Activated CD8-positive, alpha-beta T cell treated with anti-CD3 and anti-CD28 coated beads for 36 hours (primary cell): ENCODE measurements around the gene ATP9B. TPM values are rescaled to one million over a fixed set of nuclear protein-coding genes. Genes with fewer than 3 reads are reported as not detected.

ENCODE experiments used
- ATAC-seq: fragments of 200-7000 bp; cut with Tn5 transposase; one replicate; pipeline ENCODE4 v1.10.0; 2021; ENCODE audit warnings: mild to moderate bottlenecking, moderate library complexity
- CTCF ChIA-PET: fragments of 350-600 bp; sonication (Branson Sonifier 250); formaldehyde crosslinking; loops from one replicate; lab custom pipeline; 2021; ENCODE audit warnings: antibody characterized with exemption; lab: Charles Lee
- POLR2A ChIA-PET: fragments of 350-600 bp; sonication (Branson Sonifier 250); formaldehyde crosslinking; loops from one replicate; lab custom pipeline; 2021; ENCODE audit warnings: antibody characterized with exemption; lab: Charles Lee
- DNase-seq: peaks from one replicate; pipeline ENCODE4 v3.0.0-alpha.2; 2020
- H3K27ac Mint-ChIP-seq: one replicate; pipeline ENCODE4 v1.8.0; 2021; ENCODE audit warnings: mild to moderate bottlenecking, mixed read lengths
- H3K27me3 Mint-ChIP-seq: one replicate; pipeline ENCODE4 v1.8.0; 2021; ENCODE audit warnings: mixed read lengths
- H3K36me3 Mint-ChIP-seq: one replicate; pipeline ENCODE4 v1.8.0; 2021; ENCODE audit warnings: low read depth, mixed read lengths
- H3K4me1 Mint-ChIP-seq: one replicate; pipeline ENCODE4 v1.8.0; 2021; ENCODE audit warnings: low read depth, mixed read lengths
- H3K4me3 Mint-ChIP-seq: one replicate; pipeline ENCODE4 v1.8.0; 2021; ENCODE audit warnings: mild to moderate bottlenecking, moderate library complexity, mixed read lengths
- H3K9me3 Mint-ChIP-seq: one replicate; pipeline ENCODE4 v1.8.0; 2021; ENCODE audit warnings: mixed read lengths
- CTCF ChIP-seq: fragments of 200-600 bp; IDR thresholded peaks from one replicate; pipeline ENCODE4 v1.8.0; 2022; ENCODE audit warnings: antibody characterized with exemption, mild to moderate bottlenecking
- intact Hi-C: fragments of 100-400 bp; cut with micrococcal nuclease; formaldehyde crosslinking; loops from one replicate; pipeline ENCODE4 v1.10.0; 2022
- total RNA-seq, 2 experiments: library from RNA; stranded (reverse); gene quantifications; one replicate each; pipeline ENCODE4 v1.2.3, GENCODE V29; 2021

Gene ATP9B
- total RNA-seq, 2 experiments from 2014 or later = 18.9 to 21.1 TPM

GRCh38 chr18:79380816-79381806, 311.9 kb downstream of the ATP9B start:
- no peak overlapping the region for H3K27ac Mint-ChIP-seq
- ChIA-PET CTCF (interaction anchor here (0.7 to 9.6 kb wide), 24 partner anchors 9 to 273 kb away, joined by 3 to 135 read pairs (median 6); partner anchors contain the start of gene NFATC1), POLR2A (interaction anchor here (1.0 to 1.7 kb wide), 3 partner anchors 9 to 45 kb away, joined by 3 to 8 read pairs (median 5); no protein-coding TSS in a partner anchor)
- H3K4me3 Mint-ChIP-seq = no peak overlapping the region
- intact Hi-C loops = no loop called here
- no peaks in the 10 kb centered on the region for H3K9me3 Mint-ChIP-seq
- TF ChIP-seq CTCF = peak; percentile 94
- no peaks in the 10 kb centered on the region for H3K27me3 Mint-ChIP-seq
- peaks cover 8% of the 10 kb centered on the region for H3K4me1 Mint-ChIP-seq
- H3K36me3 Mint-ChIP-seq = peaks cover 2% of the 10 kb centered on the region
- DNase-seq (peak; percentile 82), ATAC-seq (peak; percentile 66)

GRCh38 chr18:79381811-79382311, 312.7 kb downstream of the ATP9B start:
- H3K27ac Mint-ChIP-seq = no peak overlapping the region
- peaks cover 2% of the 10 kb centered on the region for H3K36me3 Mint-ChIP-seq
- ATAC-seq = no peak
- no peak for TF ChIP-seq CTCF
- POLR2A ChIA-PET = interaction anchor here (0.8 kb wide), 1 partner anchor 142 kb away, joined by 3 read pairs; no protein-coding TSS in a partner anchor
- no peaks in the 10 kb centered on the region for H3K9me3 Mint-ChIP-seq
- no peaks in the 10 kb centered on the region for H3K27me3 Mint-ChIP-seq
- intact Hi-C loops = no loop called here
- DNase-seq = no peak
- CTCF ChIA-PET = interaction anchor here (0.6 to 9.6 kb wide), 14 partner anchors 8 to 273 kb away, joined by 3 to 135 read pairs (median 19); no protein-coding TSS in a partner anchor
- H3K4me3 Mint-ChIP-seq = no peak overlapping the region
- H3K4me1 Mint-ChIP-seq = peaks cover 8% of the 10 kb centered on the region

DNA sequence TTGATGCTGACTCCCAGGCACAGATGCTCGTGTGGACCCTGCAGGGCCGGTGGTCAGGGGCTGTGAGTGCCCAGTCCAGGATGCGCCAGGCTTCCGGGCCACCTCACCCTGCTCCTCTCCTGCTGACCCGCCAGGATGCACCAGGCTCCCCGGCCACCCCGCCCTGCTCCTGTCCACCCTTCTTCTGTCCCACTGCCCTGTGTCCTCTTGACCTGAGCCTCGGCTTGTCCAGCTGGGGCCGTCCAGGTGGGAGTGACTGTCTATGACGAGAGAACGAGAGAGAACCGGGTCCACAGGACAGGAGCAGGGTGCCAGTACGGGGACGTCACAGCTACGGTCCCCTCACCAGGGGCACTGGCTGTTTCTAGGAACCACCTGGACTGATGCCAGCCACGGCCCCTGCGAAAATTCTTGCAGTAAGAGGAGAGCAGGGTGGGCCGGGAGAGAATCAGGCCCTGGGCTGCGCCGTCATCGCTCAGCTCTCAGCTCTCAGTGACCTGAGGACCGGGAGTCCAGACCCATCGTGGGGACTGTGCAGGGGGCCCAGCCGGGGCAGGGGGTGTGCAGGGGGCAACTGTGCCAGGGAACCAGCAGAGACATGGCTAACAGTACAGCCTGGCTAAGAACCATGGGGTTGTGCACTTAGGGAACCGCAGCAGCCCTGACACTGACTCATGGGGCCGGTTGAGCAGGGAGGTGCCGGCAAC, 313.6 kb downstream of the ATP9B start:
- POLR2A ChIA-PET = no interaction called here
- peaks cover 2% of the 10 kb centered on the region for H3K36me3 Mint-ChIP-seq
- H3K27me3 Mint-ChIP-seq = peaks cover 1% of the 10 kb centered on the region
- no peak for ATAC-seq
- intact Hi-C loops = no loop called here
- no peak overlapping the region for H3K27ac Mint-ChIP-seq
- CTCF ChIA-PET = interaction anchor here (0.6 to 9.6 kb wide), 5 partner anchors 7 to 260 kb away, joined by 3 to 135 read pairs (median 48); no protein-coding TSS in a partner anchor
- peaks cover 10% of the 10 kb centered on the region for H3K4me1 Mint-ChIP-seq
- DNase-seq = no peak
- no peaks in the 10 kb centered on the region for H3K9me3 Mint-ChIP-seq
- no peak for TF ChIP-seq CTCF
- no peak overlapping the region for H3K4me3 Mint-ChIP-seq

GRCh38 chr18:79383388-79384056, 314.3 kb downstream of the ATP9B start:
- peaks cover 2% of the 10 kb centered on the region for H3K36me3 Mint-ChIP-seq
- TF ChIP-seq CTCF = no peak

More at GRCh38 chr18:79383388-79384056, 314.3 kb downstream of the ATP9B start:
- ATAC-seq = no peak
- POLR2A ChIA-PET = no interaction called here
- CTCF ChIA-PET = interaction anchor here (1.7 to 9.6 kb wide), 3 partner anchors 10 to 260 kb away, joined by 5 to 135 read pairs (median 7); no protein-coding TSS in a partner anchor
- no peak for DNase-seq
- peaks cover 3% of the 10 kb centered on the region for H3K27me3 Mint-ChIP-seq
- no peaks in the 10 kb centered on the region for H3K9me3 Mint-ChIP-seq
- H3K4me1 Mint-ChIP-seq = peaks cover 10% of the 10 kb centered on the region
- no peak overlapping the region for H3K27ac Mint-ChIP-seq
- intact Hi-C loops = no loop called here
- no peak overlapping the region for H3K4me3 Mint-ChIP-seq
